CD8-positive, alpha-beta memory T cell (primary cell): ENCODE measurements around the gene SLC1A2. TPM values are rescaled to one million over a fixed set of nuclear protein-coding genes. Genes with fewer than 3 reads are reported as not detected.

Source experiments
- CTCF ChIA-PET: fragments of 350-600 bp; sonication (Branson Sonifier 250); formaldehyde crosslinking; loops from one replicate; lab custom pipeline; 2021; ENCODE audit warnings: antibody characterized with exemption; lab: Charles Lee
- POLR2A ChIA-PET: fragments of 350-600 bp; sonication (Branson Sonifier 250); formaldehyde crosslinking; loops from one replicate; lab custom pipeline; 2021; ENCODE audit warnings: antibody characterized with exemption; lab: Charles Lee
- DNase-seq, 5 donors: peaks; one replicate each; pipeline versions ENCODE4 v3.0.0 to v3.0.0-alpha.2; 2020 to 2022; ENCODE audit warnings: mixed read lengths in 1 of 5
- H3K27ac ChIP-seq: one replicate; pipeline ENCODE4 v1.7.0; 2013; ENCODE audit warnings: low read depth, mild to moderate bottlenecking, low read length, moderate library complexity
- H3K27me3 ChIP-seq: 2 replicates; pipeline ENCODE4 v1.7.0; 2013; ENCODE audit warnings: low read length, mild to moderate bottlenecking; ENCODE audit not compliant: insufficient read depth, poor library complexity, severe bottlenecking
- H3K36me3 ChIP-seq: 2 replicates; pipeline ENCODE4 v1.7.0; 2013; ENCODE audit warnings: mild to moderate bottlenecking, low read length, moderate library complexity; ENCODE audit not compliant: insufficient read depth
- H3K4me1 ChIP-seq: 2 replicates; pipeline ENCODE4 v1.7.0; 2013; ENCODE audit warnings: mild to moderate bottlenecking, low read length, moderate library complexity; ENCODE audit not compliant: insufficient read depth
- H3K4me3 ChIP-seq: 2 replicates; pipeline ENCODE4 v1.7.0; 2013; ENCODE audit warnings: mild to moderate bottlenecking, low read length
- H3K9me3 ChIP-seq: 2 replicates; pipeline ENCODE4 v1.7.0; 2013; ENCODE audit warnings: mild to moderate bottlenecking, low read length
- H3K27ac Mint-ChIP-seq, 8 donors: one replicate each; pipeline ENCODE4 v1.8.0; 2020 to 2021; ENCODE audit warnings: mixed read lengths in 8 of 8, mild to moderate bottlenecking in 6 of 8, inconsistent platforms in 3 of 8, moderate library complexity in 3 of 8
- H3K27me3 Mint-ChIP-seq, 2 donors: one replicate each; pipeline ENCODE4 v1.8.0; 2020 to 2021; ENCODE audit warnings: mixed read lengths in 2 of 2, mild to moderate bottlenecking in 1 of 2, moderate library complexity in 1 of 2
- H3K36me3 Mint-ChIP-seq, 3 donors: one replicate each; pipeline ENCODE4 v1.8.0; 2020 to 2021; ENCODE audit warnings: mixed read lengths in 3 of 3, inconsistent platforms in 1 of 3, mild to moderate bottlenecking in 1 of 3
- H3K4me1 Mint-ChIP-seq, 3 donors: one replicate each; pipeline ENCODE4 v1.8.0; 2020 to 2021; ENCODE audit warnings: mixed read lengths in 3 of 3, inconsistent platforms in 1 of 3, mild to moderate bottlenecking in 1 of 3
- H3K4me3 Mint-ChIP-seq, 7 donors: one replicate each; pipeline ENCODE4 v1.8.0; 2020 to 2021; ENCODE audit warnings: mixed read lengths in 7 of 7, mild to moderate bottlenecking in 6 of 7, moderate library complexity in 4 of 7, inconsistent platforms in 2 of 7
- H3K9me3 Mint-ChIP-seq, 5 donors: one replicate each; pipeline ENCODE4 v1.8.0; 2020 to 2022; ENCODE audit warnings: mixed read lengths in 5 of 5, mild to moderate bottlenecking in 3 of 5, moderate library complexity in 2 of 5, inconsistent platforms in 1 of 5
- polyA plus RNA-seq: library from polyadenylated mRNA; unstranded; fragments of 300-500 nt; fragmentation: Illumina TruSeq; gene quantifications from one replicate; pipeline ENCODE4 v1.2.3, GENCODE V29; 2021
- total RNA-seq, 2 experiments: library from RNA; stranded (reverse); gene quantifications; one replicate each; pipeline ENCODE4 v1.2.3, GENCODE V29; 2021

SLC1A2 gene
- total and polyA plus RNA-seq, 3 experiments from 2014 or later: 0.03 TPM; not detected in 2

DNA sequence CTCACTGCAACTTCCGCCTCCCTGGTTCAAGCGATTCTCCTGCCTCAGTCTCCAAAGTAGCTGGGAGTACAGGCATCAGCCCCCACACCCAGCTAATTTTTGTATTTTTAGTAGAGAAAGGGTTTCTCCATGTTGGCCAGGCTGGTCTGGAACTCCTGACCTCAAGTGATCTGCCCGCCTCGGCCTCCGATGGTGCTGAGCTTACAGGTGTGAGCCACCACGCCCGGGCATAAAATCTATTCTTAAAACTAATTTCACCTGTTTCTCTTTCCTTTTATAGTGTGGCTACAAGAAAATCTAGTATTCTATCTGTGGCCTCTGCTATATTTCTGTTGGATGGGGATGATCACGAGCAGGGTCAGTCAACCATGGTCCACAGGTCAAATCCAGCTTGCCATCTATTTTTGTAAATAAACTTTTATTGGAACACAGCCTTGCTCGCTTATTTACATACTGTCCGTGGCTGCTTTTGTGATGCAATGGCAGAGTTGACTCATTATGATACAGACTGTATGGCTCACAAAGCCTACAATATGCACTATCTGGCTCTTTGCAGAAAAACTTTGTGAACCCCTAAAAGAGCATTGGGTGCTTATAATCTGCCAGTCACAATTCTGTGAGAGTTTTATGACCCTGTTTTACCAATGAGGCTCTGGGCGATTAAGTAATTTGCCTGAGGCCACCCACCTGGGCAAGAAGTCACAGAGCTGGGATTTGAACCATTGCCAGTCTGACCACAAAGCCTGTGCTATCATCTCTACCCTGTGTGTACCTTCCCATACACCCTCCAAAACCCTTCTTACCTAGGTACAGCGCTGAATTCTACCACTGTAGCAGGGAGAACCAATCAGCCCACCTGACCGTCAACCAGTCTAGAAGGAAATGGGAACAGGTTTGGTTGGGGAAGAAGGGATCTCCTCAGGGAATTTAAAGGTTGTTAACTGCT lies 28.3 kb downstream of the SLC1A2 start:
- H3K4me1 ChIP-seq: peaks cover 16% of the 10 kb centered on the region
- Mint-ChIP-seq H3K4me1 (peaks cover 9 to 24% (median 15%) of the 10 kb centered on the region in 3 donors), H3K9me3 (no peaks in the 10 kb centered on the region), H3K36me3 (no peaks in the 10 kb centered on the region), H3K27me3 (peaks cover 4 to 7% of the 10 kb centered on the region in 2 donors), H3K27ac (peak overlapping the region in 3 of 8 donors; percentile 43 to 60 (median 51)), H3K4me3 (no peak overlapping the region)
- H3K27ac ChIP-seq: no peak overlapping the region
- POLR2A ChIA-PET: no interaction called here
- H3K27me3 ChIP-seq: no peaks in the 10 kb centered on the region
- no peak for DNase-seq
- no peaks in the 10 kb centered on the region for H3K9me3 ChIP-seq
- H3K4me3 ChIP-seq: no peak overlapping the region
- CTCF ChIA-PET: interaction anchor here (0.8 to 7.6 kb wide), 19 partner anchors 9 to 878 kb away, joined by 3 to 75 read pairs (median 4); no protein-coding TSS in a partner anchor
- H3K36me3 ChIP-seq: no peaks in the 10 kb centered on the region

DNA sequence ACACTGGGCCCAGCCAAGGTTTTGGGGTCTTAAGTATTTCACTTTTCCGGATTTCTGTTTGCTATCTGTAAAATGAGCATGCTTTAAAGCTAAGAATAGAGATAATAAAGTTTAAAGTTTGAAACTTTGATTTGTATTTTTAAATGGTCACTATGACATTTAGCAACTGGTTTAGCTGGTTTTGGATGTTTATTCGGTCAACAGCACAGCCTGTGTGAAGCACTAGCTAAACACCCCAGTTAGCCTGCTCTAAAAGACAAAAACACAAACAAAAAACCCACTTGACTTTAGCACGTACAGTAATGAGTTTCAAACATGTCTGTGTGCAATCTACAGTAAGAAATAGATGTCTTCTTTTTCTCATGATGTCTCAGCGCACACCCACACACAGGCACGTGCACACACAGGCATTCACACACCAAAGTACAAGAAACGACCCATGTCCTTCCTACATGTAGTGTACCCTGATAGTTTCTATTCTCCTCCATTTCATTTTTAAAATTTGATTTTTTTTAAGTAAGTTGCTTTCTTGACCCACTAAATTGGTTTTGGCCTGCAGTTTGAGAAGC lies 29.4 kb downstream of the SLC1A2 start:
- H3K36me3 ChIP-seq: no peaks in the 10 kb centered on the region
- H3K27me3 Mint-ChIP-seq: peaks cover 4 to 7% of the 10 kb centered on the region in 2 donors
- H3K9me3 ChIP-seq: no peaks in the 10 kb centered on the region
- CTCF ChIA-PET: interaction anchor here (1.3 to 7.6 kb wide), 3 partner anchors 397 to 803 kb away, joined by 3 to 75 read pairs (median 26); no protein-coding TSS in a partner anchor
- H3K27ac ChIP-seq: no peak overlapping the region
- H3K36me3 Mint-ChIP-seq: no peaks in the 10 kb centered on the region
- H3K27me3 ChIP-seq: no peaks in the 10 kb centered on the region
- no peak for DNase-seq
- POLR2A ChIA-PET: no interaction called here
- H3K4me1 Mint-ChIP-seq: peaks cover 9 to 24% (median 15%) of the 10 kb centered on the region in 3 donors
- H3K9me3 Mint-ChIP-seq: no peaks in the 10 kb centered on the region
- H3K4me3 Mint-ChIP-seq: no peak overlapping the region
- H3K4me3 ChIP-seq: no peak overlapping the region
- H3K4me1 ChIP-seq: peaks cover 16% of the 10 kb centered on the region
- no peak overlapping the region for H3K27ac Mint-ChIP-seq

DNA sequence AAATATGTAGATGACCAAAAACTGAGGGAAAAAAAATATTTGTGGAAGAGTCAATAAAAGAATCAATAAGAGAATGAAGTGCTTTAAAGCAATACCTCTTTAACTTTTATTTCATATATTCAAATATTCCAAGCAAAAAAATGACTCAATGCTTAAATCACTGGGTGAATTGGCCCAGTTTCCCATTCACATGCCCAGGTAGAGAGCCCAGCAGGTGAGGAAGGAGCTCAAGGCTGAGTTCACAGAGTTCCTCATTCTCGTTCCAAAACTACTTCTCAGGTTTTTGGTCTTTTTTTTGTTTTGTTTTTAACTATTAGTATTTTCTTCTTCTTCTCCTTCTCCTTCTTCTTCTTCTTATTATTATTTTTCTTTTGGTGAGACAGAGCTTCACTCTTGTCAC lies 30.2 kb downstream of the SLC1A2 start:
- H3K4me3 Mint-ChIP-seq: no peak overlapping the region
- H3K36me3 Mint-ChIP-seq: no peaks in the 10 kb centered on the region
- H3K9me3 Mint-ChIP-seq: no peaks in the 10 kb centered on the region
- no peak for DNase-seq
- no peaks in the 10 kb centered on the region for H3K27me3 ChIP-seq
- H3K9me3 ChIP-seq: no peaks in the 10 kb centered on the region
- H3K27ac Mint-ChIP-seq: peak overlapping the region in 1 of 8 donors; percentile 61
- peaks cover 9 to 24% (median 15%) of the 10 kb centered on the region in 3 donors for H3K4me1 Mint-ChIP-seq
- no peak overlapping the region for H3K27ac ChIP-seq
- H3K4me1 ChIP-seq: peaks cover 16% of the 10 kb centered on the region
- H3K36me3 ChIP-seq: no peaks in the 10 kb centered on the region
- ChIA-PET POLR2A (no interaction called here), CTCF (interaction anchor here (1.3 to 7.6 kb wide), 3 partner anchors 397 to 802 kb away, joined by 3 to 75 read pairs (median 26); no protein-coding TSS in a partner anchor)
- no peak overlapping the region for H3K4me3 ChIP-seq
- H3K27me3 Mint-ChIP-seq: peaks cover 3 to 4% of the 10 kb centered on the region in 2 donors

DNA sequence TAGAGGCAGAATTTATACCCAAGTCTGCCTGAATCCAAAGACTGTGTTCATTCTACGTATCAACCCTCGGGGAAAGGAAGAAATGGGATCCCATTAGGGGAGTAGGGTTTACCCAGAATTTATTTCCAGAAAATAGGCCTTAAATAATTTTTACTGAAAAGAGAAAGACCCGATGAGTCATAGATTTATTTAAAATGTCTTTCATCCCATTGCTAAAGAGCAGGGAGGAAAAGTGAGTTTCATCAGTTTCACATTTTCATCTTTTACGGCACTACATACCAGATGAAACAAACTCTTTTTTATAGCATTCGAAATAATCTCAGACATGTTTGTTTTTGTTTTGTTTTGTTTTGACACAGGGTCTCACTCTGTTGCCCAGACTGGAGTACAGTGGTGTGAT lies 31.3 kb downstream of the SLC1A2 start:
- H3K9me3 ChIP-seq: no peaks in the 10 kb centered on the region
- no peaks in the 10 kb centered on the region for H3K27me3 Mint-ChIP-seq
- no peak overlapping the region for H3K4me3 ChIP-seq
- H3K36me3 ChIP-seq: no peaks in the 10 kb centered on the region
- POLR2A ChIA-PET: no interaction called here
- H3K27me3 ChIP-seq: no peaks in the 10 kb centered on the region
- CTCF ChIA-PET: interaction anchor here (1.0 to 3.1 kb wide), 4 partner anchors 83 to 802 kb away, joined by 3 to 12 read pairs (median 4); no protein-coding TSS in a partner anchor
- H3K4me3 Mint-ChIP-seq: no peak overlapping the region
- no peaks in the 10 kb centered on the region for H3K36me3 Mint-ChIP-seq
- H3K9me3 Mint-ChIP-seq: no peaks in the 10 kb centered on the region
- peaks cover 9 to 24% (median 15%) of the 10 kb centered on the region in 3 donors for H3K4me1 Mint-ChIP-seq
- no peak for DNase-seq
- H3K27ac ChIP-seq: no peak overlapping the region
- peaks cover 16% of the 10 kb centered on the region for H3K4me1 ChIP-seq
- H3K27ac Mint-ChIP-seq: no peak overlapping the region

DNA sequence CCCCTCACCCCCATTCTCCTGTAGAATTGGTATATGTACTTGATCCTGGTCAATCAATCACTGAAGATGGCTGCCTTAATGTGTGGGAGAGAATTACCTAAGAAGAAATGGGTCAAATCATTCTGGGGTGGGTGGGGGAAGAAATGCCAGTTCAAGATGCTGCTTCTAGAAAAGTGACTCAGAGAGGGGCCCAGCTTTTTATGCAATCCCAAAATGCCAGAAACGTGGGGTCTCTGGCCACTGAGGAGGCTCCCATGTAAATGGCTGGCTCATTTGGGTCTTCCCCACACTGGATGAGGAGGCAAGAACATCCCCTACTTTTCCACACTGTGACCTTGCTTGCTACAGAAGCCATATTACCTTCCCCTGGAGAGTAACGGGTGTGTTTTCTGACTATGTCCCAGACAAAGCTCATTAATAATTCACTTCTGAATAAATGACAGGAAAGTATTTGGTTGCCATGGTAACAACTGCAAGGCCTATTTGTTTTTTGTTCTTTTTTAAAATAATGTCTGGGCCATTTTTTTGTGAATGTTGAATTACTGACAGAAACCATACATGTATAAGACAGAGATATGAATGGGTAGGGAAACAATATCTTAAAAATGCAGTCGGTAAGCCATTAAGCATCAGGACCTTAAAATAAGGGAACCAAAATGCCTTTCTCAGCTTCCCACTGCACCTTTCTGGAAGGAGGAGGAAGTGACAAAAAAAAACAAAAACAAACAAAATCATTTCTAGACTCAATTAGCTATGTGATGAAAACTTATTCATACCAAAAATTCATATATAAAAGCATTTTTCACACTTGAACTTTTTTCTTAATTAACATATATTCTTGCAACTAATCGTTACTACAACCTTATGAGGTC lies 32.0 kb downstream of the SLC1A2 start:
- peaks cover 9 to 23% (median 15%) of the 10 kb centered on the region in 3 donors for H3K4me1 Mint-ChIP-seq
- H3K27ac Mint-ChIP-seq: peak overlapping the region in 3 of 8 donors; percentile 9 to 40 (median 35)
- Histone ChIP-seq H3K27me3 (no peaks in the 10 kb centered on the region), H3K27ac (no peak overlapping the region), H3K4me1 (peaks cover 16% of the 10 kb centered on the region), H3K9me3 (no peaks in the 10 kb centered on the region), H3K4me3 (no peak overlapping the region), H3K36me3 (no peaks in the 10 kb centered on the region)
- H3K27me3 Mint-ChIP-seq: no peaks in the 10 kb centered on the region
- H3K36me3 Mint-ChIP-seq: no peaks in the 10 kb centered on the region
- no peak overlapping the region for H3K4me3 Mint-ChIP-seq
- peak in 1 of 5 donors; percentile 3 for DNase-seq
- CTCF ChIA-PET: interaction anchor here (1.0 to 3.1 kb wide), 5 partner anchors 8 to 801 kb away, joined by 3 to 12 read pairs (median 3); no protein-coding TSS in a partner anchor
- POLR2A ChIA-PET: no interaction called here
- H3K9me3 Mint-ChIP-seq: no peaks in the 10 kb centered on the region

DNA sequence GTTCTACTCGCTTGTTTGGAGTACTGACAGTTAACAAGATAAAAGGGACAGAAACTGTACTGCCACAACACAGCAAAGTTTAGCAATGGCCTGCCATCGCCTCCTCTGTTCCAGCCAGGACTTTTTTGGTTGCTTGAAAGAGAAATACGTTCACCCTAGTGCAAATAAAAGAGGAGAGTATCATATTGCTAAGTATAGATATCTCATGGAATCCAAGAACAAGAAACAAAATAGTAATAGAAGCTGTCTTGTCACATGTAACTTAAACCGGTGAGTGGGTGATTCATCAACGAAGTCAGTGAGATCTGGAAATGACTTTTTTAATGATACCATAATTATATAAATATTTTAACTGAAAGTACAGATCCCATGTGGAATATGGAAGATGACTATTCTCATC lies 35.4 kb downstream of the SLC1A2 start:
- Mint-ChIP-seq H3K27ac (no peak overlapping the region), H3K4me1 (peaks cover 0 to 3% (median 0%) of the 10 kb centered on the region in 3 donors), H3K9me3 (no peaks in the 10 kb centered on the region), H3K4me3 (no peak overlapping the region), H3K27me3 (no peaks in the 10 kb centered on the region), H3K36me3 (peaks cover 0 to 4% (median 0%) of the 10 kb centered on the region in 3 donors)
- no peaks in the 10 kb centered on the region for H3K9me3 ChIP-seq
- no peak overlapping the region for H3K27ac ChIP-seq
- H3K4me3 ChIP-seq: no peak overlapping the region
- CTCF ChIA-PET: no interaction called here
- POLR2A ChIA-PET: no interaction called here
- H3K27me3 ChIP-seq: no peaks in the 10 kb centered on the region
- H3K4me1 ChIP-seq: no peaks in the 10 kb centered on the region
- no peak for DNase-seq
- H3K36me3 ChIP-seq: no peaks in the 10 kb centered on the region

DNA sequence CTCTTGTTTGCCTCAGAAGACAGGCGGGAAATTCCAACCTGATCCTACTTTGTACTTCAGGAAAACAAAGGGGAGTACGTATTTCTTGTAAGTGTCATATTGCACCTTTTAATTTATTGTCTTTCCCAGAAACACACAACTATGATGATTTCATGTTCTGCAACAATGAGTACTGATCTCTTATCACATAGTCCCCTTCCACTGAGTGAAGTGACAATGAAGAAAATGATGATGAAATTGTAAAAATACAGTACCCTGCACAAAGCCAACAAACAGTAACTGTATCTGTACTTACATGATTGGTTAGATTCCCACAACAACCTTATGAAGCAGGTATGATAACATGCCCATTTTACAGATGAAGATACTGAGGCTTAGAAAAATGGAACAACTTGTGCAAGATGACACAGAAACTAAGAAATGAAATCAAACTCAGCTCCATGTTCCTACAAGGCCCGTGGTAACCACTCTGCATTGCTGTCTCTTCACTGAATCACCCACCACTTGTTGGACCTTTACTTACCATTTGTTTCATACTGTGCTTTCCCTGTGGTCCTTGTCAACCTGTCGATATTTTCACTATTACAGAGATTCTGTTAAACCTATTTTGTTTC lies 37.5 kb downstream of the SLC1A2 start:
- Mint-ChIP-seq H3K4me3 (no peak overlapping the region), H3K4me1 (no peaks in the 10 kb centered on the region), H3K9me3 (no peaks in the 10 kb centered on the region), H3K27me3 (no peaks in the 10 kb centered on the region), H3K27ac (no peak overlapping the region), H3K36me3 (peaks cover 0 to 4% (median 0%) of the 10 kb centered on the region in 3 donors)
- Histone ChIP-seq H3K9me3 (no peaks in the 10 kb centered on the region), H3K27me3 (no peaks in the 10 kb centered on the region), H3K36me3 (no peaks in the 10 kb centered on the region), H3K27ac (no peak overlapping the region), H3K4me1 (no peaks in the 10 kb centered on the region), H3K4me3 (no peak overlapping the region)
- no peak for DNase-seq
- ChIA-PET CTCF (interaction anchor here (2.7 kb wide), 1 partner anchor 10 kb away, joined by 11 read pairs; no protein-coding TSS in a partner anchor), POLR2A (no interaction called here)
